Suprapubic skin (tissue), 4 donors: Measurements from ENCODE around the gene PHYHIPL.

Source experiments
- EP300 ChIP-seq: sonication (generic); formaldehyde crosslinking; IDR thresholded peaks from one replicate; pipeline ENCODE4 v1.6.1; 2017; ENCODE audit warnings: antibody characterized with exemption
- POLR2A ChIP-seq, 2 donors: fragments of 450-650 bp; IDR thresholded peaks; one replicate each; pipeline ENCODE4 v1.6.1; 2017; ENCODE audit warnings: antibody characterized with exemption in 2 of 2, mild to moderate bottlenecking in 2 of 2, moderate library complexity in 2 of 2
- POLR2AphosphoS5 ChIP-seq, 3 donors: sonication (generic); formaldehyde crosslinking; IDR thresholded peaks; one replicate each; pipeline ENCODE4 v1.6.1; 2017; ENCODE audit warnings: antibody characterized with exemption in 3 of 3

DNA sequence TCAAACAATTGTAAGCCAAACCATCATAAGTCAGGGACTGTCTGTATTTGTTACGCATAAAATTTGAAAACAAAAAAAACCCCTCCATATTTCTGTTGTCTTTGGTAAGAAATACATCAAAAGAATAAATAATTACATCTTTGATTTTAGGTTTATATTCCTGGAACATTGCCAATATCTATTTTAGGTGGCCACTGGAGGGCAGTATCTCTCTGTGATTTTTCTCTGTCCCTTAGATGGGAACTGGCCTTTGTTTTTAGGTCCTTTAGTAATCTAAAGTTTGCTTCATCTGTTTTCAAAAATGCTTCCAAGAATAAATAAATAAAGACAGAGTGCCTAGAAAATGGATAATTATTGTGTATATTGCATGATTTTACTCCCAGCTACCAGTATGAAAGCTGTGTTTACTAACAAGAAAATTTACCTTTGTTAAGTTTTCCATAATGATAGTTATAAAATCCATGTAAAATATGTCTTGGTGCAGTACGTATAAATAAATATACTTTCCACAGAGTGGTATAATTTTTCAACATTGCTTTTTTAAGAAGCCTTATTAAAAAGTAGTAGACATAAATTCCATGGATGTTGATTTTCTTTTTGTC is 64.2 kb downstream of the PHYHIPL start:
- TF ChIP-seq EP300 (no peak), POLR2A (IDR thresholded peaks at IDR 0.05) (no peak), POLR2AphosphoS5 (IDR thresholded peaks at IDR 0.05) (no peak)
